ENCODE results near the gene MXRA8. TPM values are rescaled to one million over a fixed set of nuclear protein-coding genes. Genes with fewer than 3 reads are reported as not detected.

Gene MXRA8
- total RNA-seq, 2 donors from 2014 or later: 23.3 to 48.5 TPM

DNA sequence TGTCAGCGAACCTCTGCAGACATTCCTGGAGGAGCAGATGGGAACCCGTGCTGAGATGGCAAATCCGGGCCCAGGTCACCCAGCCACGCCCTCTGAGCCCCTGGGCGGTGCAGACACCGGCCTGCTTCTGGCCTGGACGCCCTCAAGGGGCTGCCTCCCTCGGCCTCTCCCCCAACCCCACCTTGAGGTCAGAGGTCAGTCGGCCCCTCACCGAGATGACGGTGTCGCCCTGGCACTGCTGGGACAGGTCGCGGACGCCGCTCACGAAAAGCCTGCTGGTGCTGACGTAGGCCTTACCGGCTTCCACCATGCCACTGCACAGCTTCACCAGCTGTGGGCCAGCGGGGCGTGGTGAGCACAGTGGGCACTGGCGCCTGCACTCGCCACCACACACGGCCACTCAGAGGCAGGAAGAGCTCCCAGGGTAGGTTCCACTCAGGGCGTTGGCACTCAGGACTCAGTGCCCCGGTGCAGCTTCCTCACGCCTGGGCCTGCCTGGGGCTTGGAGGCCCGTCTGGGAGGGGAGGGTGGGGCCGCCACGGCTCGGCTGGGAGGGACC, 55.3 kb downstream of the MXRA8 start:
- WGBS, 2 donors: 81% methylated on average over 24 of the region's 31 CpGs; no CpG with 5 or more reads in 1 of the 2 donors
- H3K9me3 ChIP-seq: no peaks in the 10 kb centered on the region
- ATAC-seq (no peak), DNase-seq (no peak)
- peaks cover 33% of the 10 kb centered on the region for H3K4me1 ChIP-seq
- H3K36me3 ChIP-seq (replicated peaks in 1 of 2; ENCODE audit: insufficient read depth in 1 of 2, low read depth in 2 of 2): no peaks in the 10 kb centered on the region
- intact Hi-C loops (cut with DNase I): no loop called here
- TF ChIP-seq, protein P1, sequence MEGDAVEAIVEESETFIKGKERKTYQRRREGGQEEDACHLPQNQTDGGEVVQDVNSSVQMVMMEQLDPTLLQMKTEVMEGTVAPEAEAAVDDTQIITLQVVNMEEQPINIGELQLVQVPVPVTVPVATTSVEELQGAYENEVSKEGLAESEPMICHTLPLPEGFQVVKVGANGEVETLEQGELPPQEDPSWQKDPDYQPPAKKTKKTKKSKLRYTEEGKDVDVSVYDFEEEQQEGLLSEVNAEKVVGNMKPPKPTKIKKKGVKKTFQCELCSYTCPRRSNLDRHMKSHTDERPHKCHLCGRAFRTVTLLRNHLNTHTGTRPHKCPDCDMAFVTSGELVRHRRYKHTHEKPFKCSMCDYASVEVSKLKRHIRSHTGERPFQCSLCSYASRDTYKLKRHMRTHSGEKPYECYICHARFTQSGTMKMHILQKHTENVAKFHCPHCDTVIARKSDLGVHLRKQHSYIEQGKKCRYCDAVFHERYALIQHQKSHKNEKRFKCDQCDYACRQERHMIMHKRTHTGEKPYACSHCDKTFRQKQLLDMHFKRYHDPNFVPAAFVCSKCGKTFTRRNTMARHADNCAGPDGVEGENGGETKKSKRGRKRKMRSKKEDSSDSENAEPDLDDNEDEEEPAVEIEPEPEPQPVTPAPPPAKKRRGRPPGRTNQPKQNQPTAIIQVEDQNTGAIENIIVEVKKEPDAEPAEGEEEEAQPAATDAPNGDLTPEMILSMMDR (IDR thresholded peaks at IDR 0.05): no peak
- no peak for TF ChIP-seq POLR2A (IDR thresholded peaks at IDR 0.05)
- no peak overlapping the region for H3K4me3 ChIP-seq
- H3K27ac ChIP-seq: no peak overlapping the region
- H3K27me3 ChIP-seq: no peaks in the 10 kb centered on the region

Small RNAs within 50 kb of the gene (microRNA-seq; reads per million reads assigned to microRNA genes)
- 0 reads per million in 2 donors for gene MIR6727 (ENCODE audit: borderline number of aligned reads in 2 of 2, borderline replicate concordance in 2 of 2)
- 0.45 to 0.47 reads per million in 2 donors for gene MIR6808 (ENCODE audit: borderline number of aligned reads in 2 of 2, borderline replicate concordance in 2 of 2)

Other genes starting within 250 kb of the MXRA8 start
- 10 to 100 TPM in 1 of 2 donors, 1 to 10 TPM in 1; 8.8 to 13.2 TPM for gene C1orf159, start 242.5 kb downstream of the MXRA8 start, total RNA-seq
- under 1 TPM; 0.66 to 0.78 TPM for gene TTLL10, start 184.7 kb downstream of the MXRA8 start, total RNA-seq
- gene TNFRSF18, start 152.0 kb downstream of the MXRA8 start, total RNA-seq: not detected
- 1 to 10 TPM in 1 of 2 donors, under 1 TPM in 1; 0.99 to 2.6 TPM for gene TNFRSF4, start 144.4 kb downstream of the MXRA8 start, total RNA-seq
- 10 to 100 TPM; 89.2 to 97.6 TPM for gene SDF4, start 126.6 kb downstream of the MXRA8 start, total RNA-seq
- gene B3GALT6, start 126.3 kb downstream of the MXRA8 start, total RNA-seq: 10 to 100 TPM; 18.4 to 35.6 TPM
- not detected for gene C1QTNF12, start 111.8 kb downstream of the MXRA8 start, total RNA-seq
- 10 to 100 TPM; 23.6 to 39.2 TPM for gene UBE2J2, start 84.7 kb downstream of the MXRA8 start, total RNA-seq
- 1 to 10 TPM; 4.0 to 4.2 TPM for gene SCNN1D, start 78.1 kb downstream of the MXRA8 start, total RNA-seq
- 10 to 100 TPM; 37.9 to 53.7 TPM for gene ACAP3, start 50.6 kb downstream of the MXRA8 start, total RNA-seq
- 10 to 100 TPM; 20.2 to 20.8 TPM for gene PUSL1, start 50.0 kb downstream of the MXRA8 start, total RNA-seq
- gene INTS11, start 33.9 kb downstream of the MXRA8 start, total RNA-seq: 100 to 1,000 TPM in 1 of 2 donors, 10 to 100 TPM in 1; 89.0 to 189 TPM
- 10 to 100 TPM; 15.6 to 33.0 TPM for gene CPTP, start 33.8 kb downstream of the MXRA8 start, total RNA-seq
- under 1 TPM in 1 of 2 donors, not detected in 1; 0.26 TPM for gene TAS1R3, start 27.3 kb downstream of the MXRA8 start, total RNA-seq
- 10 to 100 TPM; 58.1 to 84.4 TPM for gene DVL1, start 9.1 kb downstream of the MXRA8 start, total RNA-seq
- gene AURKAIP1, start 16.7 kb upstream of the MXRA8 start, total RNA-seq: 10 to 100 TPM; 79.4 to 93.7 TPM
- 100 to 1,000 TPM; 225 to 246 TPM for gene CCNL2, start 40.8 kb upstream of the MXRA8 start, total RNA-seq
- 10 to 100 TPM; 72.8 to 85.9 TPM for gene MRPL20, start 48.7 kb upstream of the MXRA8 start, total RNA-seq
- gene ANKRD65, start 62.7 kb upstream of the MXRA8 start, total RNA-seq: 10 to 100 TPM; 11.2 to 15.5 TPM
- 10 to 100 TPM; 47.1 to 55.5 TPM for gene VWA1, start 77.1 kb upstream of the MXRA8 start, total RNA-seq
- 1 to 10 TPM; 1.6 to 2.3 TPM for gene ATAD3C, start 91.1 kb upstream of the MXRA8 start, total RNA-seq
- gene ATAD3B, start 113.2 kb upstream of the MXRA8 start, total RNA-seq: 10 to 100 TPM; 16.6 to 37.2 TPM
- gene ATAD3A, start 153.6 kb upstream of the MXRA8 start, total RNA-seq: 10 to 100 TPM; 15.8 to 20.8 TPM
- 1 to 10 TPM; 1.0 to 3.6 TPM for gene TMEM240, start 182.1 kb upstream of the MXRA8 start, total RNA-seq
- 100 to 1,000 TPM in 1 of 2 donors, 10 to 100 TPM in 1; 82.1 to 113 TPM for gene SSU72, start 216.3 kb upstream of the MXRA8 start, total RNA-seq
- gene FNDC10, start 241.6 kb upstream of the MXRA8 start, total RNA-seq: 1 to 10 TPM; 1.3 to 2.3 TPM